Activated CD4-positive, alpha-beta T cell treated with anti-CD3 and anti-CD28 coated beads, Interleukin-2, amount 50 U/mL, for 16 hours (primary cell): ENCODE measurements around the gene TMEM253.

ENCODE experiments used
- DNase-seq: peaks from one replicate; pipeline ENCODE4 v3.0.0-alpha.2; 2020

Gene TMEM253

DNA sequence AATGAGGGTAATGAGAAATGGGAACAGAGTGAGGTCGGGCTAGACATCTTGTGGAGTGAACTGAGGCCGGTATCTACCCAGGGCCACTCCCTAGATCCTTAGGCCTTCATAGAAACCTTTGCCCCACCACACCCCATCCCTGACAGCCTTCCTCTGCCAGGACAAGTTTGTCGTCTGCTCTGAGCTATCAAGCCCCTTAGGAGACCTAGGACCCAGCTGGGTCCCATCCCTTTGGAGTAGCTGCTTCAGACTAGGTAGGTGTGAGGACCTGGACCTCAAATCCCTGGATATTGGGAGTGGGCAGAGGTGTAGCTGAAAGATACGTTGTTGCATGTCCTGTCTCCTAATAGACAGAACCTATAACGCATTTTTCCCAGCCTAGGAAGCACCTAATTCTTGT is at the start of gene TMEM253:
TMEM253 (plus strand) TSS at position 136 of the 400 bp plus-strand sequence. CDS start 278 bp downstream, outside the sequence.
- DNase-seq: no peak

DNA sequence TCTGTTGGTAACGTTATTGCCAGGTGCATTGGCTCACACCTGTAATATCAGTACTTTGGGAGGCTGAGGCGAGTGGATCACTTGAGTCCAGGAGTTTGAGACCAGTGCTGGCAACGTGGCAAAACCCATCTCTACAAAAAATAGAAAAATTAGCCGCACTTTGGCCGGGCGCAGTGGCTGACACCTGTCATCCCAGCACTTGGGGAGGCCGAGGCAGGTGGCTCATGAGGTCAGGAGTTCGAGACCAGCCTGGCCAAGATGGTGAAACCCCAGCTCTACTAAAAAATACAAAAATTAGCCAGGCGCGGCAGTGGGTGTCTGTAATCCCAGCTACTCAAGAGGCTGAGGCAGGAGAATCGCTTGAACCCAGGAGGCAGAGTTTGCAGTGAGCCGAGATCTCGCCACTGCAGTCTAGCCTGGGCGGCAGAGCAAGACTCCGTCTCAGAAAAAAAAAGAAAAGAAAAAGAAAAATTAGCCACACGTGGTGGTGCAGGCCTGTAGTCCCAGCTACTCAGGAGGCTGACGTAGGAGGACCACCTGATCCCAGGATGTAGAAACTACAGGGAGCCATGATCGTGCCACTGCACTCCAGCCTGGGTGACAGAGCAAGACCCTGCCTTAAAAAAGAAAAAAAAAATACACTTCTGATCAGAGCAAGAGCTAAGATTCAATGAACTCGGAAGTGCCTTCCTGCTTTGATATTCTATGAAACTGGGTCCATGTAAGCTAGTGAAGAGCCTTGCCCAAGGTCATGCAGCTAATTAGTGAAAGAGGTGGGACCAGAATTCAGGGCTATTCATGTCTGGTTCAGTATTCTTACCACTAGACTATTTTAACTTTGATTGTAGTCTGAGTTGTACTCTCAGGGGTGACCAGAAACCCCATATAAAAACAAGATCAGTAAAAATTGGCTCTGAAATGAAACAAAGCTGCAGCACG is 47.4 kb upstream of the TMEM253 start:
- DNase-seq: no peak

DNA sequence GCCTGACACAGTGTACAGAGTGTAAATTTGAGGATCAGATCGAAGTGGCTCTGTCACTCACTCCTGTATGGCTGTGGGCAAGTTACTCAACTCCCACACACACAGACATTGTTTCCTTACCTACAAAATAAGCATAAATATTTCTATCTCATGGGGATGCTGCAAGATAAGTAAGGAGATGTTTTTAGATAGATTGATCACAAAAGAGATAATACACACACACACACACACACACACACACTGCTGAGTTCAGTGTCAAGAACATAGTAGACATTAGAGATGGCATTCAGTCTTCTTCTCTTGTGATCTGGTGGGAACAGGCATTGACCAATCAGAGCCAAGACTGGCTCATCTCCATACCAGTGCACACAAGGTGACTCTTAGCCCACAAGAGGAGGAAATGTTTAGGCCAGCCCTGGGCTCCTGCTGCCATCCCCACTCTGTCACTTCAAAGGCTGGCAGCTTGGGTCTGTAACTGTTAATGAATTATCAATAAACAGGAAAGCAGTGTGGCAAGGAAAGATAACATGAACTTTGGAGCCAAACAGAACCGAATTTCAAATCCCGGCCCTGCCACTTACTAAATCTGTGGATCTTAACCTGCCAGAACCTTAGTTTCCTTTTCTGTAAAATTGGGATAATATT is 46.6 kb upstream of the TMEM253 start:
- DNase-seq: no peak

DNA sequence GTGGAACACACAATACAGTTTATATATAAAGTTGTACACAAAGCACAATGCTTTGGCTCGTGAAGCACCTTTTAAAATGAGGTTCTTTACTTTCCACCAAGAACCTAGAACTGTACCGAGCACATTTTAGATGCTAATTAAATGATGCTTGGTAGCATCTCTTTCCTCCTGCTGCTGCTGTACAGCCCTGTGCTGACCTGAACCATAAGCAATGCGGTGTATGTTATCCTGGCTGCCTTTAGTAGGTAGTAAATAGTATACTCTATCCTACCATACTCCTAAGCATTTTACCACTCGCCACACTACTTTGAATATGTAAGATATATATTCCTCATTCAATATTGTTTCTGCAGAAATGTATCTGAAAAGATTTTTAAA is 46.1 kb upstream of the TMEM253 start:
- DNase-seq: no peak

DNA sequence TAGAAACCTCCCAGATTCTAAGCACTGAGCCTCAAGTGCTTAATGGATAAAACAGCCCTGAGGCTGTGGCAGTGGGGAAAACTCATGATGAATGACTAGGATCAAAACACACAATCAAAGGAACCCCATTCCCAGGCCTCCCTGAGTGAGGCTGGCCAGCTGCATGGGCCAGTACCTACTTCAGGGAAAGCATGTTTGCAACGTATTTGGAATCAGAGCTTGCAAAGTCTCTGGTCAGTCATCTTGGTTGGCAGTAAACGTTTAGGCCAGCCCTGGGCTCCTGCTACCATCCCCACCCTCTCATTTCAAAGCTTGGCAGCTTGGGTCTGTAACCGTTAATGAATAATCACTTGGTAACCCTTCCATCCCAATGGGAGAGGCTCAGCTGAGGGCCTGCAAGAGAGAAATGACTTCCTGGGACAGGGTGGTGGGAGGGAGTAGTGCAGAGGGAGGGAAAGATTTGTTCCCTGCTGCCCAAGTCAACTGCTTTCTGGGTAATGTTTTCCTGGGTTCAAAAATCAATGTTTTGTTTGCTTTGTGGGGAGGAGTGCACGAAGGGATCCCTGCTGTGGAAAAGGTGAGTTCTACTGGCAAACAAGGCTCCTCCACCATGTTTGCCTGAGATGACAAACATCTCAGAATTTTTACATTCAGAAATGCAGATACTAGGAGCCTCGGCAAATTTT is 45.3 kb upstream of the TMEM253 start:
- DNase-seq: no peak

DNA sequence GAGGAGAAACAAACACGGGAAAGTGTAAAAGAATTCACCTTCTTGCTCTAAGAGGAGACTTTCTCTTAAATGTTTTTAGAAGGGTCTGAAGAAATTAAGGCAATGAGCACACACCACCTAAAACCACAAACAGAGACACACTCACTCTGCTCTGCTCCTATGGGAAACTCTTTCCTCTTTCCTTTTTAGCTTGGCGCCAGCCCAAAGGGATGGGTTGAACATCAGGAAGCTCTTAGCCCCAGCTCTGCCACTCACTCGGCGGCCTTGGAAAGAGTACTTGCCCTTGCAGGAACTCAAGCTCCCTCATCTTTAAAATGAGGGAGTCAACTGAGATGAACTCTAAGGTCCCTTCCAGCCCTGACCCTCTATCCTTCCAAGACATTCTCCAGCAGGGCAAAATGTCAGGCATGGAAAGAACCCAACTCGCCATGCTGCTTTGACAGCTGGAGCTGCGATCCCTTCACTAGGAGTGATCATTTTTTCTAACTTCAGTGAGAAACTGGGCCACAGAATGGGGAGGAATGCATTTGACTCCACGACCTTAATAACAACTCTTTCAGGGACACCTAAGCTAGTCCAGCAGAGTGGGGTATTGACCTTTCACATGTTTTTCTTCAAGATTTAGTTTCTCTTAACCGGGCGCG is 44.2 kb upstream of the TMEM253 start:
- DNase-seq: no peak

DNA sequence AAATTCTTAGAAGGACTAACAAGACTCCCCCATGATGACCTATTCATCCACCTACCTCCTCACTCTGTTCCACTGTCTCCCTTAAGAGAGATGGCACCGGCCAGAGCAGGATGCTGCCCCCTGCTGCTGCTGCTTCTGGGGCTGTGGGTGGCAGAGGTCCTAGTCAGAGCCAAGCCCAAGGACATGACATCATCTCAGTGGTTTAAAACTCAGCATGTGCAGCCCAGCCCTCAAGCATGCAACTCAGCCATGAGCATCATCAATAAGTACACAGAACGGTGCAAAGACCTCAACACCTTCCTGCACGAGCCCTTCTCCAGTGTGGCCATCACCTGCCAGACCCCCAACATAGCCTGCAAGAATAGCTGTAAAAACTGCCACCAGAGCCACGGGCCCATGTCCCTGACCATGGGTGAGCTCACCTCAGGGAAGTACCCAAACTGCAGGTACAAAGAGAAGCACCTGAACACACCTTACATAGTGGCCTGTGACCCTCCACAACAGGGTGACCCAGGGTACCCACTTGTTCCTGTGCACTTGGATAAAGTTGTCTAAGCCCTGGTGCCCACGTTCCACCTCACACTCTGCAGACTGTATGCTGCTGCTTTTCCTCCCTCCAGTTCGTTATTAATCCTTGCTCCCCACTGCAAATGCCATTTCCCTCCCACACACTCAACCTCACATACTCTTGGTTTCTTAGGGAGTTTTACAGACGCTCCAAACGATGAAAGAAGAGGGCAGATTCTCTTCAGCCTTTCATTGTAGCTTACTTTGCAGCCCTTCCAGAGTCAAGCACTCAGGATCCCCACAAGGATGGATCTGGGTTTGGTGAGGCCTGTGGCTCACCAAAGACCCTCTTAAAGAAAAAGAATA is 42.8 kb upstream of the TMEM253 start, which contains the start of gene RNASE8:
RNASE8 (plus strand) TSS at position 20 of the 873 bp plus-strand sequence; CDS start at position 91, 71 bp downstream.
- no peak for DNase-seq

DNA sequence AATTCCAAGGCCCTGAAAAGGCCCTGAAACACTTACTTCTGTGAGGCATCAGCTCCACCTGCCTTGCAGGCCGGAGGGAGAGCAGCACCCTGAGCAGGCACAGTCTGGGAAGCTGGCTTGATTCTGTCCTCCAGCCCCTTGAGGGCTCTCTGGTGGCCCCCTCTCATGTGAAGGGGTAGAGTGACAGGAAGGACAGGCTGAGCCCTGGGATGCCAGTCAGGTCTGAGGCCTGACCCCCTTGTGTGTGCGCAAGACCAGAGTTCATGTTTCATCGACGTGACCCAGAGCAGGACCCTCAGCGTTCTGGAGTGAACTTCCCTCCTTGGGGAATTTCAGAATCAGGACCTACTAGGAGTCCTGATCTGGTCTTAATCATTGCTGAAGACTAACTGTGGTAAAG is 42.0 kb upstream of the TMEM253 start:
- DNase-seq: no peak

DNA sequence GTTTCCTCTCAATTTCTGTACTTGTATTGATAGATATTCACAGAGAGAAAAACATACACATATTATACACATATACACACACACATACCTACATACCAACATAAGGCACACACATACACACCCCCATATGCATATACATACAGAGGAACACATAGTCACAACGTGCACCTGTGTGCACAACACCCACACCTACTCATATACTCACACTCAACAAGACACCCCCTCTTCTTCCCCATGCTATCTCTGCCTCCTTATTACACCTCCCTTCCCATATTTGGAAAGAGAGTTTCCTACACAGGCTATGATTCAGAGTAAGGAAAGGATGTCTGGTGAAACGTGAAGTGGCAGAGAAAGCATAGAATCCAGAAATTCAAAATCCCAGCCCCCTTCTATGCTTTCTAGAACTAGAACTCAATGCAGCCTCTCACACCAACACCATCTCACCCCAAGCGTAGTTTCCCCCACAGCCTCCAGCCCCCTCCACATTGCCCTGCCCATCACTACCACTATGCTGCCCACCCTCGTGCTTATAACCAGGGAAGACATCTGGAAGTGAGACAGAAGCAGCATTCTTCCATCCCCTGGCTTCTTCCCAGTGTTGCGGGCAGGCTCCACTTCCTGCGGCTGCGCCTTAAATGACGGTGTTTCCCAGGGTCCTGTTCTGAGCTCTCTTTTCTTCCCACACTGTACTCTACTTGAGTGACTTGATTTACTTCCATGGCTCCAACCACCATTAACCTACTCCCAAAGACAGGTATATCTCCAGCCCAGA is 40.8 kb upstream of the TMEM253 start:
- DNase-seq: no peak

DNA sequence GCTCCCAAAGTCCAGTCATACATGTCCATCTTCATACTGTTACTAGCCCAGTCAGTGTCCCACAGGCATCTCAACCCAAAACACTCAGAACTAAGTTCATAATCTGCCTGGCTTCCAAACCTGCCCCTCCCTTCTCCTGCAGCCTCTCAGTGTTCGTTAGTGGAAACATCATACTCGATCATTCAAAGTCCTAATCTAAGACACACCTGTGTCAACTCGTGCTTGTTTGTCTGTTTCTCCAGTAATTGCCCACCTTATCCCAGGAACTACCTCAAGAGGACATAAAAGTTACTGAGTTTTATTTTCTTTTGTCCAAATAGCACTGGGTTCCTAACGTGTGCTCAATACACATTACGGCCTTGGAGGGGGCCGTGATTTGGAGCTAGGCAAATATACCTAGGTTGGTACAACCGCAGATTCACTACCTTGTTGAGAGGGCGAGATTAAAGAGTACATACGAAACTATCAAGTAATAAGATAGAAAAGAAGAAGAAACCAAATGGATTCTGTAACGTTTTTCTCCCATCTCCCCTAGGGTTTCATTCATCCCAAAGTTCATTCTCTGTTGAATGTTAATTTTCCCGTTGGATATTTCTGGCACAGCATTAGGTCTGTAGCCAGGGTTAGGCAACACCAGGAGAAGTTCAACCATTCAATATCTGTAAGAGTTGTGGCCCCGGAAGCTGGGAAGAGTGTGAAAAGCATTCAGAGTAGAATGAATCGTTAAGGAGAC is 40.1 kb upstream of the TMEM253 start:
- no peak for DNase-seq

DNA sequence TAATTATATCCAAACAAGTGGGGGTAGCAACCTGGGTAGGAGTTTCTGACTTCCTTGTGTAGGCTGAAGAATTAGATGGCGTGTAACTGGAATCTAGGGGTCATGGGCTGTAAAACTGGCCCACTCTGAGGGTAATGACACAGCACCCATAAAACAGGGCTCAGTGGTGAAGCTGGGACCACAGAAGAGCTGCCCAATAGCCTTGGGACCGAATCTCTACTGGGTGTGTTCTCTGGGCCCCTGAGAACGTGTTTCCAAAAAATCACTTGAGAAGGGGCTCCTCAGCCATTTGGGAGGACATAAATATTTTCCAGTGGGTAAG is 39.6 kb upstream of the TMEM253 start:
- no peak for DNase-seq

DNA sequence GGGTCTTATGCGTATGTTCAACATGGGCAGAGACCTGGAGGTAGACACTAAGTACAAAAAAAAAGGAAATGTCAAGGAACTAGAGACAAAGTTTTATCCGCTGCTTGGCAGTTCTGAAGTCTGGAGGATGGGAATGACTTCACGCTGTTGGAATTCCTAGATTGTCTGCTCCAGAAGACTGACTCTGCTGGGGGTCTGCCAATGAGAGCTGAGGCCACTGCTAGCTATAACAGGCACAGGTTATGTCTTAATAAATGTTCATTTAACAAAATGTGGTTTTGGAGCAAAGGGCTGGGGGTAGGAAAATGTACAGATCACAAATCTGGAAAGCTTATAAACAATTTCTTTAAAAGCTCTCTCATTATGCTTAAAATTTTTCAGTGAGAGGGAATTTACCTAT is 37.4 kb upstream of the TMEM253 start:
- no peak for DNase-seq

DNA sequence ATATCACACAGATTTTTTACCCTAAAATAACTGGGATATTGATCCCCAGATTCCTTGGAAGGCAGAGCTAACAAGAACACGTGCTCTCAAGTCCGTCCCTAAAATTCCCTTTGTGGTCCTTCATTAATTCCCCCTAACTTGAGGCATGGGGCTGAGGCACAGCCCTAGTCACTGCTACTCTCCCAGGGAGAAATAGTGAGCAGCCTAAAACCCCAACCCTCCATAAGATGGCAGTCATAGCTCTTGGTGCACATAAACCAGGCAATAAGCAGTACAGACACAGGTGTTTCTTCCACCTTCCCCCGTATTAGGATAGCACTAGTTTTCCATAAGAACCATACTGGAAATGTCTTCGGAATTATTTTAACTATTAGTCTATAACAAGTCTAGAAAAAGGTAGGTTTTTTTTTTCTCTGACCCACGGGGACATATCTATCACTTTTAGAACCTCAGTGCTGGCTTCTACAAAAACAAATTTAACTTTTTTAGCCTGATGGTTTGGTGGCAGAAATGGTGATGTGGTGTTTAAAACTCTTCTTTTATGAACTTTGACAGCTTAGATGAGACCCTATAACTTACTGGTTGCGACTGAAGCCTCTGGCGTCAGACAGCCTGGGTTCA is 33.9 kb upstream of the TMEM253 start:
- DNase-seq: no peak

DNA sequence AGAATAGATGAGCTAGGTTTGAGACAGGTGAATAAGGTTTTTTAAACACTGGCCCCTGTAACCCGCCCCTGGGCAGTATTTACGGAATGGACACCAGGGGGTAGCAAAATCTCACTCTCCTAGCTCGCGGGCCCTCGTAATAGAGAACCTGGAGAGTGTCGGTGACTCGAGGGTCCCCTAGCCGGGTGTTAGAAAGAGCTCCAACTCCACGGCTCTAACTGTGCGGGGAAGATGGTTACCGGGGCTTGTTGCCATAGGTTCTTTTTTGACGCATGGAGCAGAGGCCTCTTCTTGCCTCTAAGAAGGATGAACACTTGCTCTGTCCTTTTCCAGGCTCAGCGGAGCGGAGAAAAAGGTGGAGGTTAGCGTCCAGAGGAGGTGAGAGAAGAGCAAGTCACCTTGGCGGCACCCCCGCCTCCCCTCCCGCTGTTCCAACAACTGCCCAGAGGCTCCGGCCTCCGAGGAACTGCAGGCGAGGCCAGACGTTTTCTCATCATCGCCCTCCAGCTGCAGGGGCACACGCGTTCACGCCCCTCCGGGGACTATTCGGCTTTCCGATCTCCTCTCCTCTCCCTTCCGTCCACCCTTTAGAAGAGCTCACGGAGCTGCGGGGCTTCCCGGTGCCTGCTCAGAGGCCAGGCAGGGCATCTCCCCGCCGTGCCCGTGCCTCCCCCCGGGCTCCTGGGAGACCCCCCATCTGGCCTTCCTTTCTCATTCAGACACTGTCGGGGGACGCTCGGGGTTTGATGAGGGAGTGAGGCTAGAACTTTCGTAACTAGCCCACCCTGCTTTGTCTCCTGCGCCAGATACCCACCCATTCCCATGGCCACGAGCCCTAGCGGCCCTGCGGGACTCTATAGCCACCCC is 32.1 kb upstream of the TMEM253 start:
- peak; percentile 29 for DNase-seq

DNA sequence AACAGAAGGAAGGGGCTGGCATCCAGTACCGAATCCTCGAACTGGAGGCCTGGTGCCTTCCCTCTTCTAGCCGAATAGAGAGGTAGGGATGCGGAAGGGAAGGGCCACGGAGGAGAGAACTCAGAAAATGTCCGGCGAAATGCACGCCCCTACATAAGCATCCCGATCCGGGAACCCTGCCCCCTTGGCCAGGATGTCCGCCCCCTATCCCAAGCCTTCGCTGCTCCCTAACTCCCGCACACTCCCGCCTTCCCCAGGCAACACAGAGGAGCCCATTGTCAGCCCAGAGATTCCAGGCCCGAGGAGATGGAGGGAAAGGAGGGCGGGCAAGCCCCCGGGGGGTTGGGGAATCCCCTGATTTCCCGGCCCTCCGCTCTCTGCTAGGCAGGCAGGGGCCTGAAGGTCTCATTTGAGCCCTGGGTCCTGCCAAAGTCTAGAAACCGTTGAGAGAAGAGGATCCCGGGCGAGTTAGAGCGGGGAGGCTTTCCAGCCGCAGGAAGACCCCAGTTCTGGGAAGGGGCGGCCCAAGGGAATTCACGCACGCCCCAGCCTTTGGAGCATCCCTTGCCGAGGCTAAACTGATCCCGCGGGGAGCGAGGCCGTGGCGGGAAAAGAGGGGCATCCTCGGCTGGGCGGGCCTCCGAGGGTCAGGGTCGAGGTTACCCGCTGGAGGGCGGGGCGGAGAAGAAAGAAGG is 31.3 kb upstream of the TMEM253 start:
- DNase-seq: no peak

DNA sequence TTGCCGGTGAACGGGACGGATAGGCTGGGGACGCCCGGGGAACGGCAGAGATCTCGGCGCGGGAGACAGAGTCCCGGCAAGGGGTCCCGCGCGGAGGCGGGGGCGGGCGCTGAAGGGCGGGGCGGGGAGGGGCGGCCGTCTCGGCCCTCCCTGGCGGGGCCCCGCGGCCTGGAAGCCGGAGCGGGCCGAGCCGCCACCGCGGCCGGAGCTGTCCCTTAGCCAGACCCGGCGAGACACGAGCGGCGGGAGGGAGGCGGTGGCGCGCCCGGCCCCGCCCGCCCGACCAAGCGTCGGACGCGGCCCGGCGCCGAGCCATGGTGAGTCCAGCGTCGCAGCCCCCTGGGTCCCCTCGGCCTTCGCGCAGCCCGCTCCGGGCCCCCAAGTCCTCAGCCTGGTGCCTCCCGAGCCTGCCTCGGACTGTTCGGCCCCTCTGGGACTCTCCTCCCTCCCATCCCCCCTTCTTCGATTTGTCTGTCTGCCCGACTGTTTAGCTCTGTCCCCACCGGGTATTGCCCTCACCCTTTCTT is 30.7 kb upstream of the TMEM253 start, which contains the start of gene ARHGEF40:
ARHGEF40 (plus strand) TSS at position 222 of the 527 bp plus-strand sequence; CDS start at position 315, 93 bp downstream.
- no peak for DNase-seq

DNA sequence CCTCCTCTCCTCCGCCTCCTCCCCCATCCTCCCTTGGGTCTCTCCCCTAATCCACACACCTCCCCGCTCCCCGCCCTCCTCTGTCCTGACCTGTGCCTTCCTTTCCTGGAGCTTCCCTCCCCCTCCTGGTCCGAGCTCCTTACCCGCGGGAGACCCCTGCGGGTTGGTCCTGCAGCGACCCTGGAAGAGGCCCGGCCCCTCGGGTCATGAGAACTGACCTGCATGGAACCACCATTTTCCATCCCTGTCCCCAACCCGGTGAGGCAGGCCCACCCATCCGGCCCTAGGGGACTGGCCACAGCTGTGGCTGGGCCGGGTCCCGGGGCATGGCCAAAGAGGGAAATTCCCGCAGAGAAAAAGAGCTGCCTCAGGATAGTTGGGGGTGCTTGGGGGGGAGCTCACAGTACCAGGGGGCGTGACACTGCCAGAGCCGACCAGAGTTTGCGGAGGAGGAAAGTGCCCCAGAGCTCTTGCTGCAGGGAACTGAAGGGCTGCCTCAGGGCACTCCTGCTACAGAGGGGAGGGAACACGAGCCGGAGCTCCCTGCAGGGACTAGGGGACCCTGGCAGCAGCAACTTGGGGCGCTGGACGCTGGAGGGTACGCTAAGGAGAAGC is 30.1 kb upstream of the TMEM253 start:
- DNase-seq: no peak
